Measurements from ENCODE around the gene ADGRG3. TPM values are rescaled to one million over a fixed set of nuclear protein-coding genes. Genes with fewer than 3 reads are reported as not detected.

Gene ADGRG3
- polyA plus RNA-seq, 12 donors, result 0.10 to 0.55 (median 0.22) TPM; not detected in 3

- DNase-seq, result no peak
These were observed 36.9 kb upstream of the ADGRG3 start for GRCh38 chr16:57630931-57631845.

GRCh38 chr16:57632568-57632967 lies 35.5 kb upstream of the ADGRG3 start:
- no peak for DNase-seq

- DNase-seq, result no peak
These were observed 34.6 kb upstream of the ADGRG3 start for GRCh38 chr16:57633383-57634064.

- DNase-seq, result no peak
These were observed 33.9 kb upstream of the ADGRG3 start for GRCh38 chr16:57634171-57634570.

- DNase-seq, result no peak
These were observed 32.6 kb upstream of the ADGRG3 start for GRCh38 chr16:57635266-57636097.

- no peak for DNase-seq
These were observed 31.9 kb upstream of the ADGRG3 start for GRCh38 chr16:57636184-57636583.

- no peak for DNase-seq
These were observed 31.1 kb upstream of the ADGRG3 start for GRCh38 chr16:57637020-57637419.

- no peak for DNase-seq
These were observed 30.7 kb upstream of the ADGRG3 start for GRCh38 chr16:57637424-57637823.

GRCh38 chr16:57637965-57638364 lies 30.1 kb upstream of the ADGRG3 start:
- DNase-seq, result no peak

- DNase-seq, result no peak
These were observed 29.7 kb upstream of the ADGRG3 start for GRCh38 chr16:57638381-57638780.

- DNase-seq, result peak; percentile 64
These were observed 28.8 kb upstream of the ADGRG3 start for GRCh38 chr16:57639172-57639887.

- no peak for DNase-seq
These were observed 27.9 kb upstream of the ADGRG3 start for GRCh38 chr16:57640185-57640584.

GRCh38 chr16:57640612-57641011 lies 27.5 kb upstream of the ADGRG3 start:
- DNase-seq, result no peak

- DNase-seq, result no peak
These were observed 25.7 kb upstream of the ADGRG3 start for GRCh38 chr16:57642160-57643135.

GRCh38 chr16:57643147-57643874 lies 24.8 kb upstream of the ADGRG3 start:
- no peak for DNase-seq

GRCh38 chr16:57643910-57644309 lies 24.2 kb upstream of the ADGRG3 start:
- DNase-seq, result no peak

- DNase-seq, result no peak
These were observed 23.6 kb upstream of the ADGRG3 start for GRCh38 chr16:57644383-57645014.

GRCh38 chr16:57645169-57645568 lies 22.9 kb upstream of the ADGRG3 start:
- no peak for DNase-seq

Measured in muscle of arm (tissue), 12 donors.